ENCODE measurements around the gene NAT16.
"Not testable (repeated sequence)": the region's sequence is repeated elsewhere in the genome, so short reads cannot be mapped to it uniquely, and the experiment has no call there.

NAT16 gene

DNA sequence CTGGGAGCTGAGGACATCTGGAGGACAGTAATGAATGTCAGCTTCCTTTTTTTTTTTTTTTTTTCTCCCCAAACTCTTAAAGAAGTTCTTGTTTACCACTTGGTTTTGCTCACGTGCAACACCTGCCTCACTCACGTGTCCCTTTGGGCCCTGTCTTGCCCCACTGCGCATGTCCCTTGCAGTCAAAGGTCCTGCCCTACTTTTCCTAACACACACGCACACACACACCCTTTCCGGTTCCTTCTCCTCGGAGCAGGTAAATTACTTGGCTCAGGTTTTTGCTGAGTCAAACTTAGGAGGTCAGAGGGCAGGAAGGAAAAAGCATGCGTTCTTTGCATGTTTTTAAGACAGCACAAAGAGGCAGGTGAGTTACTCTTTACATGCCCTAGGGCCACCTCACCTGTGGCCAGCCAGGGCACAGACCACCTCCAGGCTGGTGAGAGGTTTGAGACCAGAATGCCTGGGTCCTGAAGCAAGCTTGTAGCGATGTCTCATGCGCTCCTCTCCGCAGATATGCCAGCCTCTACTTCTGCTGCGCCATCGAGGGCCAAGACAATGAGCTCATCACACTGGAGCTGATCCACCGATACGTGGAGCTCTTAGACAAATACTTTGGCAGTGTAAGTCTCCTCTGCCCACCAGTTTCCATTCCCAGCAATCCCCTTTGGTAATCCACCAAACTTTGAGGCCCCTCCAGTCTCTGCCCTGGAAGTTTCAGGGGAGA lies 23.1 kb downstream of the NAT16 start:
- DNase-seq = no peak

DNA sequence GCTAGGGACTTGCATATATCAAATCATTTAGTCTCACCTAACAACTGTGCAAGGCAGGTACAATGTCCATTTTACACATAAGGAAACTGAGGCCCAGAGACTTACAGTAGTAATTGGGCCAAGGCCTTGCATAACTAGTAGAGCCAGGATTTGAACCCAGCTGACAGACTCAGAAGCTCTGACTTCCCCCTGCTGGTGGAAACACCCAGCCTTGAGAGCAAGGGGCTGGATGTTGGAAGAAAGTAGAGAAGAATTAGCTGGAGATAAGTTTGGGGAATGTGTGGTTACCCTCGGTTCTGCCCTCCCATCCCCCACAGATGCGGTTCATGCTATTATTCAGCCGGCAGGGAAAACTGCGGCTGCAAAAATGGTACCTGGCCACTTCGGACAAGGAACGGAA lies 23.8 kb downstream of the NAT16 start:
- DNase-seq = no peak

DNA sequence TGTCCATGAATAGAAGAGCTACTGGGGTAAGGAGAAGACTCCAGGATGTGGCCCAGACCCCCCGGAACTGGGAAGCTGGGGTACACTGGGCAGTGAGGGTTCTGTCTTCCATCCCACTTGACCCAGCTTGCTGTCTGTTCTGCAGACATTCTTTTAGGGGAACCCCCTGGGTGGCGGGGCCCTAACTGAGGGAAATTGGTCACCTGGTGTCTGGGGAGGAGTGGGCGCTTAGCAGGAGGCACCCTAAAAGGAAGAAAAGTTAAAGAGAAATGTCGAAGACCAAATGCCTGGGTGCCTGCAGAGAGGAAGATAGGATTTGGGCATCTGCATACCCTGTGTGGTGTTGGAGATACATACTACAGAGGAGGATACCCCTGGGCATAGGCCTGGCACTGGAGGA lies 24.8 kb downstream of the NAT16 start:
- DNase-seq = no peak

DNA sequence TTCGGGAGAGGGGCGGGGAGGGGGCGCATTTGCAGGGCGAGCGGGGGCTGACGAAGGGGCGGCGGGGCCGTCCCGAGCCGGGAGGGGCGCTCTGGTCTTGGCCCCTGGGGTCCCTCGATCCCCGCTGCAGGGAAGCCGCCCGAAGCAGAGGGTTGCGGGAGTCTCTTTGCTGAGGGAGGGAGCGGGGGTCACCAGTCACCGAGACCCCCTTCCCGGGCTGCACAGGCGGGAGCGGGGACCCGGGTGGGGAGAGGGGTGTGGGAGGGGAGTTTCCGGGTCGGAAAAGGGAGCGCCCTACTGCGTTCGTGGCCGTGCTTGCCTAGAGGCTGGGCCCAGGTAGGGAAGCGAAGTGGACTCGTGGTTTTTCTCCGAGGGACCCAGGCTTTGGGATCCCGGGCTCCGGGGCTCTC lies 25.4 kb downstream of the NAT16 start:
- DNase-seq = no peak

DNA sequence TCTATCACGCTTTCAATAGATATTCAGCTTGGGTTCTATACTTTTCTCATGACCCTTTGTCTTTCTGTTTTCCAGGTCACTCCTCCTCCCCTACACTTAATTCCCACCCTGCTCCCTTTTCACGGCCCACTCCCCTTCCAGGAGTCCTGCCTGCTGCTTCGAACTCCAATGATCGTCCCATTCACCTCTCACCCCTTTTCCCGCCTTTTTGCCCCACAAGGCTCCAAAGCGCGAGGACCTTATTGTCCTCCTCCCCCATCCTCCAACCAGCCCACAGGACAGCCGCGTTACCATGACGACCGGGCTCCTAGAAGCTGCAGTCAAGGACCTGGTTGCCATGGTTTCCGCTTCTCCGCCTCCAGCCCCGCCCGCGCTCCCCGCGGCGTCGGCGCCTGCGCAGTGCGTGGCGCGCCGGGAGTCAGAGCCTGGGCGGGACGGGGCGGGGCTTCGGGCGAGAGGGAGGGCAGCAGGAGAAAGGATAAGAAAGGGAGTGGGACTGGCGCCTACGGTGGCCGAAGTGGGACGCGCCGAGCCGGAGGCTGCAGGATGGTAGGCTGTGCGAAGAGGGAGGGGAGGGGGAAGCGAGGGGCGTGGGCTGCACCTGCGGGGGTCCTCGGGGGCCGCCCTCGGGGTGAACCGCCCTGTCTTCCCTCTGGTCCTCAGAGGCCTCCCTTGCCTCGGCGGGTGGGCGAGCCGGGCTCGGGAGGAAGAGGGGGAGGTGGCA lies 26.0 kb downstream of the NAT16 start, which contains the start of gene AP1S1:
TSS of gene AP1S1 (plus strand) at position 508 of the 724 bp plus-strand sequence. CDS start at position 547, 39 bp downstream.
- peak; percentile 68 to 81 (median 72) for DNase-seq

DNA sequence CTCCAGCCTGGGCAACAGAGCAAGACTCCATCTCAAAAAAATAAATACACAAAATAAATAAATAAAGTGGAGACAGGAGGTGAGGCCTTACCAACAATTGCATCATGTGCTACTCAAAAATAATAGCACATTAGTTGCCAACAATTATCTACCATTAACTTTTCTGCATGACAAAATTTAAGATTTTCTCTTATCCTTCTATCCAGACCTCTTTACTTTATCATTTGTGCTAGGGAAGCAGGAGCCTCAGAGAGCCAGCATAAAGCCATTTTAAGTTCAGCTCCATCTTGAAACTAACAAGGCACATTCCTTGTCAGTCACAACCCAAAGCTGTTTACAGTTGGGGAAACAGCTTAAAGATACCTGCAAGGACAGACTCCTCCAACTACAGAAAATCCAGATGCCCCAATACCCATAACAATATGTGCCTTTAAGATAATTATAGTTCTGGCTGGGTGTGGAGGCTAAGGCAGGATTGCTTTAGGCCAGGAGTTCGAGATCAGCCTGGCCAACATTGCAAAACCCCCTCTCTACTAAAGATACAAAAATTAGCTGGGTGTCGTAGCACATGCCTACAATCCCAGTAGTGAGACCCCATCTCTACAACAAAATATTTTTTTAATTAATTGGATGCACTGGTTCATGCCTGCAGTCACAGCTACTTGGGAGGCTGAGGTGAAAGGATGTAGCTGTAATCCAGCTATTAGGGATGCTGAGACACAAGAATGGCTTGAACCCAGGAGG lies 28.0 kb downstream of the NAT16 start:
- DNase-seq = no peak

DNA sequence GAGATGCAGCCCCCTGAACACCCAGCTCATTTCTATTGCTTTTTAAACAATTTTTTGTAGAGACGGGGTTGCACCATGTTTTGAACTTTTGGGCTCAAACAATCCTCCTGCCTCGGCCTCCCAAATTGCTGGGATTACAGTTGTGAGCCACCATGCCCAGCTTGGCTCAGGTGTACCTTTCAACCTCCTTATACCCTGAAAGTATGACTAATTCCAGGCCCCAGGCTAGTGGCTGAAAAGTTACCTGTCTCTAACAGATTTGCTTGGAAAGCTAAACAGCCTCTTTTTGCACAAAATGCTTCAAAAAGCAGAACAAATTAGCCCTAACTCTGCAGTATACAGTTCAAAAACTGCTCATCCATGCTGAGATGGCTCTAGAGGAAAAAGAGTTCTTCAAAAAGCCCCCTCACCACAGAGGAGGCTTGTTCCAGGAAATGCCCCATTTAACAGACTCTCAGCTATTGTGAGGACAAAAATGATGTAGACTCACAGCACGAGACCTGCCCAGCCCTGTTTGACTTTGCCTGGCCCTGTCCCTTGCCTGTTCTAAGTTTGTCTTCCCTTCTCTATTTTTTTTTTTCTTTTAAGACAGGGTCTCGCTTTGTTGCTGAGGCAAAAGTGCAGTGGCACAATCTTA lies 39.2 kb downstream of the NAT16 start:
- no peak for DNase-seq

DNA sequence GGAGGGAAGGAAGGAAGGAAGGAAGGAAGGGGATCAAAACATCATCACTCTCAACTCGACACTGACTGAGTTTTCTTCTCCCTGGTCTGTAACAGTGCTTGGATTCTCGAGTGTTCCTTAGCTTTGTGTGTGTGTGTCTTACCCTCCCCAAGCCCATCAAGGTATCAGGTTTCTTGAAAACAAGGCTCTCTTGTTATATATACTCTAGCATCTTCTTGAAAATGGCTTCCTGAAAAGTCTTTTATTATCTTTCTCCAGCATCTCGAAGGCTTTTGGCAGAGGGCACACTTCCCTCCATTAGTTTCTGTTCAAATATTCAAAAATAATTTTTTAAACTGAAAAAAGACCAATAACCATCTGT lies 39.8 kb downstream of the NAT16 start:
- no peak for DNase-seq

DNA sequence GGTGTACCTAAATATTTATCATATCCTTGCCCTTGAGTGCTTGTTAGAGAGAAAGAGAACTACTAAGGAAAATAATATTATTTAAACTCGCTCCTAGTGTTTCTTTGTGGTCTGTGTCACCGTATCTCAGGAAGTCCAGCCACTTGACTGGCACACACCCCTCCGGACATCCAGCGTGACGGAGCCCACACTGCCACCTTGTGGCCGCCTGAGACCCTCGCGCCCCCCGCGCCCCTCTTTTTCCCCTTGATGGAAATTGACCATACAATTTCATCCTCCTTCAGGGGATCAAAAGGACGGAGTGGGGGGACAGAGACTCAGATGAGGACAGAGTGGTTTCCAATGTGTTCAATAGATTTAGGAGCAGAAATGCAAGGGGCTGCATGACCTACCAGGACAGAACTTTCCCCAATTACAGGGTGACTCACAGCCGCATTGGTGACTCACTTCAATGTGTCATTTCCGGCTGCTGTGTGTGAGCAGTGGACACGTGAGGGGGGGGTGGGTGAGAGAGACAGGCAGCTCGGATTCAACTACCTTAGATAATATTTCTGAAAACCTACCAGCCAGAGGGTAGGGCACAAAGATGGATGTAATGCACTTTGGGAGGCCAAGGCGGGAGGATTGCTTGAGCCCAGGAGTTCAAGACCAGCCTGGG lies 41.8 kb downstream of the NAT16 start:
- DNase-seq = peak; percentile 26 to 67 (median 43)

DNA sequence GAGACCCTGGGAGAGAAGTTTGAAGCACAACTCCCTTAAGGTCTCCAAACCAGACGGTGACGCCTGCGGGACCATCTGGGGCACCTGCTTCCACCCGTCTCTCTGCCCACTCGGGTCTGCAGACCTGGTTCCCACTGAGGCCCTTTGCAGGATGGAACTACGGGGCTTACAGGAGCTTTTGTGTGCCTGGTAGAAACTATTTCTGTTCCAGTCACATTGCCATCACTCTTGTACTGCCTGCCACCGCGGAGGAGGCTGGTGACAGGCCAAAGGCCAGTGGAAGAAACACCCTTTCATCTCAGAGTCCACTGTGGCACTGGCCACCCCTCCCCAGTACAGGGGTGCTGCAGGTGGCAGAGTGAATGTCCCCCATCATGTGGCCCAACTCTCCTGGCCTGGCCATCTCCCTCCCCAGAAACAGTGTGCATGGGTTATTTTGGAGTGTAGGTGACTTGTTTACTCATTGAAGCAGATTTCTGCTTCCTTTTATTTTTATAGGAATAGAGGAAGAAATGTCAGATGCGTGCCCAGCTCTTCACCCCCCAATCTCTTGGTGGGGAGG lies 42.4 kb downstream of the NAT16 start:
- DNase-seq = no peak

DNA sequence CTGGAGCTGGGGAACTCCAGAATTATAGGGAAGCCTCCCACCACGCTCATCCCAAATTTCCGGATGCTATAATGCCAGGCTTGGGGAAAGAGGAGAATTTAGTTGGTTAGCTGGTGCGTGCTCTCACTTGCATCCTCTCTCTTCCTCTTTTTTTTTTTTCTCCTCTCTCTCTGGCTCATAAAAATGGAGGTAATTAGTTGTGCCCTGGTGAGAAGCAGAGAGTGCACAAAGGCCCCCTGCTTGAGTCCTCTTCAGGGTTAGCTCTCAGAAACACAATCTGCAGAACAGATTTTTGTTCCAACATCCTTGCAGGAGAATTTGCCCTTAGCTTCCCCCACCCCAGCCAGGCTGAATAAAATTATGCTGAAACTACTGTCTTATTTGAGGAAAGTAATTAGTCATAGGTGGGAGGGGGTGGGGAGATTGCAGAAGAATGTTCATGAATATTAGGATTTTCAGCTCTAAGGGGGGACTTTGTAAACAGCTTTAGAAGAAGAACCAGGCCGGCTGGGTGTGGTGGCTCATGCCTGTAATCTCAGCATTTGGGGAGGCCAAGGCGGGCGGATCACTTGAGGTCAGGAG lies 45.6 kb downstream of the NAT16 start:
- no peak for DNase-seq

DNA sequence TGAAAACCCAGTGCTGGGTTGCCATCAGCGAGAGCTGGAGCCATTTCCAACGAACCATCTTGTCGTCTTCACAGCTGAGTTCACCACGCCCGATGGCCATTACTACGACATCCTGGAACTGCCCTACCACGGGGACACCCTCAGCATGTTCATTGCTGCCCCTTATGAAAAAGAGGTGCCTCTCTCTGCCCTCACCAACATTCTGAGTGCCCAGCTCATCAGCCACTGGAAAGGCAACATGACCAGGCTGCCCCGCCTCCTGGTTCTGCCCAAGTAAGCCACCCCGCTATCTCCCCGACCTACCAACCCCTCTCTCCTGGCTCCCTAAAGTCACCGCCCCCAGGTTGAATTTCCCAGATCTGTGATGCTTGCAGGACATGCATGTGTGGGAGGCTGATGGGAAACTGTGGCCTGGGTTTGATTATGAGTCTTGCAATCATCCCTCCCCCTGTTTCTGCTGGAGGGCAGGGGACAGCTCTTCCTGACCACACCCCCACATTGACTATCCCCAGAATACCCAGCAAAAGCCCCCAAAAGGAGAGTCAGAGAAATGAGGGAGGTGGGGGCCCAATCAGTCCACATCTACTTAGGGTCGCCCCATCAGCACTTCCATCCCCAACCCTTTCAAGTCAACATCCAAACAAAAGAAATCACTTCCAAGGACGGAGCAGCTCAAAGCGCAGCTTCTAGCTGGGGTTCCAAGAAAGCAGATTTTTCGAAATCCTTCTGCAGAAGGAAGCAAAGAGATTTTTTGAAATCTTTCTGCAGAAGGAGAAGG lies 46.3 kb downstream of the NAT16 start:
- no peak for DNase-seq

DNA sequence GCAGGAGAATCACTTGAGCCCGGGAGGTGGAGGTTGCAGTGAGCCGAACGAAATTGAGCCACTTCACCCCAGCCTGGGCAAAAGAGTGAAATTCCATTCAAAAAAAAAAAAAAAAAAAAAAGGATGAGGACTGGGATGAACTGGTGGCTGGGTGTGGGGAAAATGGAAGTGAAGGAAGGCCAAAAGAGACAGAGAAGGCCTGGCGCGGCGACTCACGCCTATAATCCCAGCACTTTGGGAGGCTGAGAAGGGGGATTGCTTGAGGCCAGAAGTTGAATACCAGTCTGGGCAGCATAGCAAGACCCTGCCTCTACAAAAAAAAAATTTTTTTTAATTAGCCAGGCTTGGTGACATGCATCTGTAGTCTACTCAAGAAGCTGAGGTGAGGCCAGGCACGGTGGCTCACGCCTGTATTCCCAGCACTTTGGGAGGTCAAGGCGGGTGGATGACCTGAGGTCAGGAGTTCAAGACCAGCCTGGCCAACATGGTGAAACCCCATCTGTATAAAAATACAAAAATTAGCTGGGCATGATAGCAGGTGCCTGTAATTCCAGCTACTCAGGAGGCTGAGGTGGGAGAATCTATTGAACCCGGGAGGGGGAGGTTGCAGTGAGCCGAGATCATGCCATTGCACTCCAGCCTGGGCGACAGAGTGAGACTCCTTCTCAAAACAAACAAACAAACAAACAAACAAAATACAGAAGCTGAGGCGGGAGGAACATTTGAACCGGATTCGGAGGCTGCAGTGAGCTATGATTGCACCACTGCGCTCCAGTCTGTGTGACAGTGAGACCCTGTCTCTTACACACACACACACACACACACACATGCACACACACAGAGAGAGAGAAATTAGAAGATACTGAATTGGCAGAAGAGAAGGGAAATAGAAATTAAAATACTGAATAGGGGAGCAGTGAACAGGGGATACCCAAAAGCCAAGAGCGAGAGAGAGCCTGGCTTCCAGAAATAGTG lies 47.2 kb downstream of the NAT16 start:
- not testable (repeated sequence) for DNase-seq

DNA sequence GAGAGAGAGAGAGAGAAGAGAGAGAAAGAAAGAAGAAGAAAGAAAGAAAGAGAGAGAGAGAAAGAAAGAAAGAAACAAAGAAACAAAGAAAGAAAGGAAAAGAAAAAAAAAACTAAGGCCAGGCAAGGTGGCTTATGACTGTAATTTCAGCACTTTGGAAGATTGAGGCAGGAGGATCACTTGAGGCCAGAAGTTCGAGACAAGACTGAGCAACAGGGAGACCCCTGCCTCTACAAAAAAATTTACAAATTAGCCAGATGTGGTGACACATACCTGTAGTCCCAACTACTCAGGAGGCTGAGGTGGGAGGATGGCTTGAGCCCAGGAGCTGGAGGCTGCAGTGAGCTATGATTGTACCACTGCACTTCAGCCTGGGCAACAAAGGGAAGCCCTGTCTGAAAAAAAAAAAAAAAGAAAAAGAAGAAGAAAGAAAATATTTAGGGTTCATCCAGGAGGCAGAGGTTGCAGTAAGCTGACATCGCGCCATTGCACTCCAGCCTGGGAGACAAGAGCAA lies 50.4 kb downstream of the NAT16 start:
- no peak for DNase-seq

DNA sequence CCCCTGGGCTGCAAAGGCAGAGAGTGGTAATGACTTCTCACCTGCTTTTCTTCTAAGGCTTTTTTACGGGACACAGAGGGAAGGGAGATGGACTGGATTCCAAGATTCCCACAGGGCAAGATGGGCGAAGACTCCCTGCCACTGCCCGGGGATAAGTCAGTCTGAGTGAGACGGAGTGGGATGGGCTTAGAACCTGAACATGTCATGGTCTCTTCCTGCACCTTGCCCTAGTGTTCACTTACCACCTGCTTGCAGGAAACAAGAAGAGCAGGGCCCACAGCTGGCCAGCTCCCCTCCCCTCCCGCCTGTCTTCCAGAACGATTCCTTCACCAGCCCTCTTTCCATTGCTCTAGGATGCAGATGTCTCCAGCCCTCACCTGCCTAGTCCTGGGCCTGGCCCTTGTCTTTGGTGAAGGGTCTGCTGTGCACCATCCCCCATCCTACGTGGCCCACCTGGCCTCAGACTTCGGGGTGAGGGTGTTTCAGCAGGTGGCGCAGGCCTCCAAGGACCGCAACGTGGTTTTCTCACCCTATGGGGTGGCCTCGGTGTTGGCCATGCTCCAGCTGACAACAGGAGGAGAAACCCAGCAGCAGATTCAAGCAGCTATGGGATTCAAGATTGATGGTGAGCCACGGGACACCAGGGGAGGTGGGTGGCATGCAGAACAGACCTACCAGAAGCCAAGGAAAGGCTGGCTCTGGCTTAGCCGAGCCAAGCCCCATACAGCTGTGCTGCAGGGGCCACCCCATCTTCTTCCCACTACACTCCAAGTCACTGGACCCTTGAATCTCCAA lies 51.9 kb downstream of the NAT16 start:
- DNase-seq = no peak

DNA sequence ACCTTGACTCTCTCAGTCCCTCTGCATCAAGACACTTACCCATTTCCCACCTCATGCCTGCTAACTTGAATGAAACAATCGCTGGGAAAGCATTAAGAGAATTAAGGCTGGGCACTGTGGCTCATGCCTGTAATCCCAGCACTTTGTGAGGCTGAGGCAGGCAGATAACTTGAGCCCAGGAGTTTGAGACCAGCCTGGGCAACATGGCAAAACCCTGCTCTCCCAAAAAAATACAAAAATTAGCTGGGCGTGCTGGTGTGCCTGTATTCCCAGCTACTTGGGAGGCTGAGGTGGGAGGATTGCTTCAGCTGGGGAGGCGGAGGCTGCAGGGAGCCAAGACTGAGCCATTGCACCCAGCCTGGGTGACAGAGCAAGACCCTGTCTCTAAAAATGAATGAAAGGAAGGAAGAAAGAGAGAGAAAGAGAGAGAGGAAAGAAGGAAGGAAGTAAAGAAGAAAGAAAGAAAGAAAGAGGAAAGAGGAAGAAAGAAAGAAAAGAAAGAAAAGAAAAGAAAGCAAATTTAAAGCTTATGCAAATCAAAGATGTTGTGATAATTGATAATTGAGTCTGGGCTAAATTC lies 52.5 kb downstream of the NAT16 start:
- DNase-seq = no peak

DNA sequence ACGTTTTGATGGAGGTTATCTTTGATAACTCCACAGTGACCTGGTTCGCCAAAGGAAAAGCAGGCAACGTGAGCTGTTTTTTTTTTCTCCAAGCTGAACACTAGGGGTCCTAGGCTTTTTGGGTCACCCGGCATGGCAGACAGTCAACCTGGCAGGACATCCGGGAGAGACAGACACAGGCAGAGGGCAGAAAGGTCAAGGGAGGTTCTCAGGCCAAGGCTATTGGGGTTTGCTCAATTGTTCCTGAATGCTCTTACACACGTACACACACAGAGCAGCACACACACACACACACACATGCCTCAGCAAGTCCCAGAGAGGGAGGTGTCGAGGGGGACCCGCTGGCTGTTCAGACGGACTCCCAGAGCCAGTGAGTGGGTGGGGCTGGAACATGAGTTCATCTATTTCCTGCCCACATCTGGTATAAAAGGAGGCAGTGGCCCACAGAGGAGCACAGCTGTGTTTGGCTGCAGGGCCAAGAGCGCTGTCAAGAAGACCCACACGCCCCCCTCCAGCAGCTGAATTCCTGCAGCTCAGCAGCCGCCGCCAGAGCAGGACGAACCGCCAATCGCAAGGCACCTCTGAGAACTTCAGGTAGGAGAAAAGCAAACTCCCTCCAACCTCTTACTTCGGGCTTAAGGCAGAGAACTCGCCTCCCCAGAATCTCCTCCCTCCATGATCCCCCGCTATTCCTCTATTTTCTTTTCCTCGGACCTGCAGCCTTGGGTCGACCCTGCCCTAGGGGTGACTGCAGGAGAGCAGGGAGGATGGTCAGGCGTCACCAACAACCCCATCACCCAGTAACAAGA lies 53.2 kb downstream of the NAT16 start, which contains the start of gene SERPINE1:
TSS of gene SERPINE1 (plus strand) at position 454 of the 809 bp plus-strand sequence. CDS start 1,290 bp downstream, outside the sequence.
- peak in 2 of 4 experiments; percentile 8 to 42 for DNase-seq

All from activated naive CD4-positive, alpha-beta T cell (primary cell).